Measurements from ENCODE around the gene HHIPL1. TPM values are rescaled to one million over a fixed set of nuclear protein-coding genes. Genes with fewer than 3 reads are reported as not detected.

Gene HHIPL1
- total RNA-seq, 1 experiment from 2014 or later: 2.6 TPM

DNA sequence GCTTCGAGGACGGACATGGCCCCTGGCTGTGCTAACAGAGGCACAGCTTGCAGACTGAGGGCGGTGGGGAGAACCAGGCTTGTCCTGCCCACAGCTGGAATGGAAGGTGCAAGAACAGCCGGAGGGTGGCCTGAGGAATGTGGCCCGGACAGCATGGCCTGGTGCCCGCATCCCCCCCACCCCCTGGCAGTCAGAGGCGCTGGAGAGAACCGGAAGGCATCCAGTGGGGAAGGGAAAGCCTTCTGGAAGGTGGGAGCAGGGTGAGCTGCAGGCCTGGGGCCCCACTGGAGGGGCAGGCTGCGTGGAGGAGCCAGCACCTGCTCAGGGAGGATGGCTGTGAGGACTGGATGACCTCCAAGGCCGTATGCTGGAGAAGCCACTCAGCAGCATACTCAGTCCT, 31.0 kb downstream of the HHIPL1 start:
- Histone ChIP-seq H4K5ac (ENCODE audit: insufficient read length, low read depth, low read length) (no peak overlapping the region), H3K27ac (ENCODE audit: insufficient read length, low read depth, low read length) (no peak overlapping the region), H4K91ac (ENCODE audit: insufficient read length, low read depth, low read length) (no peak overlapping the region), H2BK15ac (ENCODE audit: low read depth, low read length) (no peak overlapping the region), H3T11ph (ENCODE audit: low read length) (no peak overlapping the region), H3K27me3 (ENCODE audit: insufficient read depth, low read length) (no peaks in the 10 kb centered on the region), H3K4me2 (ENCODE audit: insufficient read depth, insufficient read length, low read length) (no peak overlapping the region), H2AFZ (ENCODE audit: low read length) (no peak overlapping the region), H2AK5ac (ENCODE audit: insufficient read length, low read length) (no peak overlapping the region), H4K8ac (replicated peaks; ENCODE audit: insufficient read length, low read depth, low read length) (no peak overlapping the region), H3K79me1 (ENCODE audit: insufficient read depth, low read depth, low read length, poor library complexity, severe bottlenecking) (no peaks in the 10 kb centered on the region), H3K79me2 (ENCODE audit: insufficient read depth, low read length) (no peaks in the 10 kb centered on the region), H3K9ac (ENCODE audit: extremely low read depth, insufficient read length, low read length) (no peak overlapping the region), H3K23me2 (ENCODE audit: insufficient read length, low read depth, low read length, poor library complexity, severe bottlenecking) (no peaks in the 10 kb centered on the region), H3K9me3 (ENCODE audit: control insufficient read depth, low read depth, low read length) (peaks cover 8% of the 10 kb centered on the region), H3K4me1 (ENCODE audit: insufficient read depth, low read length) (no peaks in the 10 kb centered on the region; the same call in 1 of the 2 replicates), H3K56ac (ENCODE audit: insufficient read length, low read depth, low read length) (no peak overlapping the region), H3K4ac (ENCODE audit: low read depth, low read length) (no peak overlapping the region), H4K20me1 (ENCODE audit: control insufficient read depth, insufficient read depth, insufficient read length) (no peaks in the 10 kb centered on the region), H3K14ac (ENCODE audit: insufficient read depth, low read length) (no peak overlapping the region; the same call in 1 of the 2 replicates), H3K23ac (ENCODE audit: insufficient read length, low read depth, low read length) (no peak overlapping the region), H2BK5ac (ENCODE audit: insufficient read length, low read length) (no peak overlapping the region), H3K18ac (ENCODE audit: insufficient read length, low read depth, low read length) (no peak overlapping the region), H2BK20ac (ENCODE audit: low read depth, low read length, poor library complexity, severe bottlenecking) (no peak overlapping the region), H2BK12ac (ENCODE audit: insufficient read length, low read depth, low read length) (no peak overlapping the region), H2BK120ac (ENCODE audit: low read depth, low read length, poor library complexity, severe bottlenecking) (no peak overlapping the region)
- DNase-seq: no peak
- peaks cover 7% of the 10 kb centered on the region for H3K27me3 Mint-ChIP-seq (ENCODE audit: low read depth)
- TF ChIP-seq, protein P1, sequence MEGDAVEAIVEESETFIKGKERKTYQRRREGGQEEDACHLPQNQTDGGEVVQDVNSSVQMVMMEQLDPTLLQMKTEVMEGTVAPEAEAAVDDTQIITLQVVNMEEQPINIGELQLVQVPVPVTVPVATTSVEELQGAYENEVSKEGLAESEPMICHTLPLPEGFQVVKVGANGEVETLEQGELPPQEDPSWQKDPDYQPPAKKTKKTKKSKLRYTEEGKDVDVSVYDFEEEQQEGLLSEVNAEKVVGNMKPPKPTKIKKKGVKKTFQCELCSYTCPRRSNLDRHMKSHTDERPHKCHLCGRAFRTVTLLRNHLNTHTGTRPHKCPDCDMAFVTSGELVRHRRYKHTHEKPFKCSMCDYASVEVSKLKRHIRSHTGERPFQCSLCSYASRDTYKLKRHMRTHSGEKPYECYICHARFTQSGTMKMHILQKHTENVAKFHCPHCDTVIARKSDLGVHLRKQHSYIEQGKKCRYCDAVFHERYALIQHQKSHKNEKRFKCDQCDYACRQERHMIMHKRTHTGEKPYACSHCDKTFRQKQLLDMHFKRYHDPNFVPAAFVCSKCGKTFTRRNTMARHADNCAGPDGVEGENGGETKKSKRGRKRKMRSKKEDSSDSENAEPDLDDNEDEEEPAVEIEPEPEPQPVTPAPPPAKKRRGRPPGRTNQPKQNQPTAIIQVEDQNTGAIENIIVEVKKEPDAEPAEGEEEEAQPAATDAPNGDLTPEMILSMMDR (conservative IDR thresholded peaks at IDR 0.05): no peak
- H3K27ac Mint-ChIP-seq: no peak overlapping the region
- H3K4me3 Mint-ChIP-seq: no peak overlapping the region
- H3K4me1 Mint-ChIP-seq: peaks cover 27 to 29% of the 10 kb centered on the region in 2 experiments
- H3K9me3 Mint-ChIP-seq: peaks cover 15 to 23% of the 10 kb centered on the region in 2 experiments; a peak in 4 of 5 replicates
- H3K36me3 Mint-ChIP-seq (ENCODE audit: insufficient read depth in 1 of 3, low read depth in 3 of 3): peaks cover 3 to 10% (median 8%) of the 10 kb centered on the region in 3 experiments; a peak in 3 of 7 replicates
- WGBS (ENCODE audit: extremely low coverage, insufficient read length, low lambda C conversion rate): no CpG with 5 or more reads among the region's 10 CpGs

All from H9 (cell line).